A204.1 (cell line): ENCODE measurements around the gene TYROBP.
"Not testable (repeated sequence)": the region's sequence is repeated elsewhere in the genome, so short reads cannot be mapped to it uniquely, and the experiment has no call there.

ENCODE experiments used
- FAIRE-seq: peaks from 2 replicates; lab custom pipeline; 2012; peaks lifted over from hg19 to GRCh38; lab: Jason Lieb, UNC

TYROBP gene

GRCh38 chr19:35908010-35908441 lies at the start of gene TYROBP:
Gene TYROBP (minus strand): TSS chr19:35908295. CDS start chr19:35908228, 67 bp downstream.
- FAIRE-seq: no peak

GRCh38 chr19:35957411-35957810 lies 49.3 kb upstream of the TYROBP start:
- FAIRE-seq: not testable (repeated sequence)

- FAIRE-seq: no peak
These were observed 48.0 kb upstream of the TYROBP start for GRCh38 chr19:35955881-35956634.

- FAIRE-seq: no peak
These were observed 41.0 kb upstream of the TYROBP start for GRCh38 chr19:35949131-35949530.

GRCh38 chr19:35946203-35946602 lies 38.1 kb upstream of the TYROBP start:
- FAIRE-seq: no peak

GRCh38 chr19:35945121-35945790 lies 37.2 kb upstream of the TYROBP start:
- no peak for FAIRE-seq

GRCh38 chr19:35944556-35944955 lies 36.5 kb upstream of the TYROBP start:
- FAIRE-seq: no peak

GRCh38 chr19:35943321-35944301 lies 35.5 kb upstream of the TYROBP start:
- FAIRE-seq: no peak

- no peak for FAIRE-seq
These were observed 34.1 kb upstream of the TYROBP start for GRCh38 chr19:35942235-35942634.

- FAIRE-seq: no peak
These were observed 32.7 kb upstream of the TYROBP start for GRCh38 chr19:35940839-35941238.

GRCh38 chr19:35940078-35940775 lies 32.1 kb upstream of the TYROBP start:
- no peak for FAIRE-seq

GRCh38 chr19:35939307-35940077 lies 31.4 kb upstream of the TYROBP start:
- FAIRE-seq: no peak

GRCh38 chr19:35938282-35939224 lies 30.5 kb upstream of the TYROBP start:
- no peak for FAIRE-seq

- no peak for FAIRE-seq
These were observed 29.5 kb upstream of the TYROBP start for GRCh38 chr19:35937345-35938281.

GRCh38 chr19:35936738-35937268 lies 28.7 kb upstream of the TYROBP start:
- no peak for FAIRE-seq

- FAIRE-seq: no peak
These were observed 28.0 kb upstream of the TYROBP start, which contains the start of gene LRFN3 for GRCh38 chr19:35935911-35936737. Gene LRFN3 (plus strand): TSS chr19:35936374. CDS start chr19:35939426, 3,052 bp downstream.

GRCh38 chr19:35932291-35932936 lies 24.3 kb upstream of the TYROBP start:
- FAIRE-seq: no peak
